HG02943 (cell line): ENCODE measurements around the gene MYH13.

Experiments
- ATAC-seq: cut with Tn5 transposase; IDR thresholded peaks from one replicate; pipeline ENCODE4 v1.9.1; 2021; ENCODE audit warnings: mild to moderate bottlenecking, low read depth, moderate library complexity; ENCODE audit not compliant: unreplicated experiment

MYH13 gene

DNA sequence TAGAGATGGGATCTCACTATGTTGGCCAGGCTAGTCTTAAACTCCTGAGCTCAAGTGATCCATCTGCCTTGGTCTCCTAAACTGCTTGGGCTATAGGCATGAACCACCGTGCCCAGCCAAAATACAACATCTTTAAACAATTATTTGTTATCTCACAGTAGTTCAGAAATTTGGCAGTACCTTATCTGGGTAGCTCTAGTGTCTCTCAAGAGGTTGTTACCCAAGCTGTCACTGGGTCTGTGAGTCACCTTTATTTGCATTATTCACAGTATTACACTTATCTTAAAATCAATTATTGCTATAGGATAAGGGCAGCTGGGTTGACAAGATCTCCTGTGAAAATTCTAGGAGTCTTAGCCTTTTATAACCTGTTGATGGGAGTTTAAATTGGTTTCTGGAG, 110.4 kb downstream of the MYH13 start:
- ATAC-seq, result no peak

DNA sequence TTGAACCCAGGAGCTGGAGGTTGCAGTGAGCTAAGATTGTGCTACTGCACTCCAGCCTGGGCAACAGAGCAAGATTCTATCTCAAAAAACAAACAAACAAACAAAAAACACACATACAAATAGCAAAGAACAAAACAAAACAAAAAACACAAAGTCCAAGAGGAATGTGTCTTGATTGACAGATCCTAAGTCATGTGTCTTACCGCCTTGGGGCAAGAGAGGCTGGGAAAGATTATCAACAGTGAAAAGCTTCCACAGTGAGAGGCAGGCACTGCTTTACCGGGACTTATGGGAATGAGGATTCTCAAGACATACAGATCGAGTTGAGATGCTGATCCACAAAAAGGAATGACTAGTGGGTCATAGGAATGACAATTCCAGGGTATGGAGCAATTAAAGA, 111.7 kb downstream of the MYH13 start:
- ATAC-seq, result no peak

DNA sequence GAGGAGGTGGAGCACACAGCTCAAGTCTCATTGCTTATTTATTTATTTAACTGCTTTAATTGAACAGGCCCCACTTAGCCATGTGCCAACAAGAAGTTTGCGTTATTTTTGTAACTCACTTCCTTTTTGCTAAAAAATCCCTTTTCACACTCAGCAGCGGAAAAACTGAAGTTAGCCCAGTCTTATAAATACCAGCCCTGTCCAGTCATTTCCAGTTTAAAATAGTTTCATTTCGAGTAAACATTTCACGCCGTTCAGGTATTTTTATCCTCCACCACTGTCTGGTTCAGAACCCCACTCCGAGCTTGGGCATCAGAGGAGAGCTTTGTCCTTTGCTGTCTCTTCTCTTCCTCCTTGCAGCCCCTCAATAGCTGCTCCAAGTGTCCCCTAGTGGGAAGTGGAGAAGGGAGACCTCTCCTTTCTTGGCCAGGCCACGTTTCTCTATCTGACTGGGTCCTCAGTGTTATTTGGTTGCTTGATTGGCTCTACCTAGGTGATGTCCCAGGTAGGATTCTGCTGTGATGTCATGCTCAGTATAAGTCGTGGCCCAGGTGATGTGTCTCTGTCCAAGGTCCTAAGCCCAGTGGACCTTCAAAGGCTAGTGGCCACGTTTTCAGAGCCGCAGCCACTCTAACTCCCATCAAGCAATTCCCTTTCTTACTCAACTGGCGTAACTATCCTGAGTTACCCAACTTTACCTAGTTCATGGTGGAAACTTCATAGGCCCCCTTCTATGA, 121.4 kb downstream of the MYH13 start:
- ATAC-seq, result peak; percentile 71
